Loucy (cell line): ENCODE measurements around the gene PDXK.

Experiments
- H2AFZ ChIP-seq: fragments of 200-600 bp; sonication (generic); 2 replicates; pipeline ENCODE4 v1.6.0; 2016; ENCODE audit warnings: antibody characterized with exemption, mild to moderate bottlenecking, low read length, moderate library complexity
- H3F3A ChIP-seq: fragments of 200-600 bp; 2 replicates; pipeline ENCODE4 v1.6.0; 2016; ENCODE audit warnings: antibody characterized with exemption, low read depth, mild to moderate bottlenecking
- H3K27me3 ChIP-seq: fragments of 200-600 bp; sonication (generic); 2 replicates; pipeline ENCODE4 v1.6.1; 2014; ENCODE audit warnings: low read length, mild to moderate bottlenecking; ENCODE audit not compliant: insufficient read depth, poor library complexity, severe bottlenecking
- H3K36me3 ChIP-seq: fragments of 200-600 bp; sonication (generic); 2 replicates; pipeline ENCODE4 v1.6.1; 2016; ENCODE audit warnings: low read length; ENCODE audit not compliant: insufficient read depth
- H3K4me1 ChIP-seq: fragments of 200-600 bp; sonication (generic); 2 replicates; pipeline ENCODE4 v1.5.1; 2014; ENCODE audit warnings: low read length, mild to moderate bottlenecking; ENCODE audit not compliant: insufficient read depth, poor library complexity, severe bottlenecking
- H3K4me2 ChIP-seq: fragments of 200-600 bp; sonication (generic); 2 replicates; pipeline ENCODE4 v1.6.0; 2014; ENCODE audit warnings: antibody characterized with exemption, low read length, low read depth, mild to moderate bottlenecking; ENCODE audit not compliant: poor library complexity, severe bottlenecking
- H3K4me3 ChIP-seq: fragments of 200-600 bp; sonication (generic); 2 replicates; pipeline ENCODE4 v1.5.1; 2014; ENCODE audit warnings: low read length, mild to moderate bottlenecking, mixed read lengths; ENCODE audit not compliant: poor library complexity, severe bottlenecking
- H3K79me2 ChIP-seq: fragments of 200-600 bp; sonication (generic); 2 replicates; pipeline ENCODE4 v1.6.1; 2014; ENCODE audit warnings: low read length; ENCODE audit not compliant: insufficient read depth
- H3K9ac ChIP-seq: fragments of 200-600 bp; sonication (generic); 2 replicates; pipeline ENCODE4 v1.6.0; 2014; ENCODE audit warnings: mild to moderate bottlenecking, low read depth, low read length, moderate library complexity; ENCODE audit not compliant: poor library complexity, severe bottlenecking
- H3K9me2 ChIP-seq: fragments of 200-600 bp; sonication (generic); replicated peaks from 2 replicates; pipeline ENCODE4 v1.6.1; 2016; ENCODE audit warnings: low read depth, low read length, mixed read lengths
- H3K9me3 ChIP-seq: fragments of 200-600 bp; sonication (generic); 2 replicates; pipeline ENCODE4 v1.6.1; 2014; ENCODE audit warnings: mild to moderate bottlenecking, antibody characterized with exemption, low read length, low read depth; ENCODE audit not compliant: insufficient read depth
- H4K20me1 ChIP-seq: fragments of 200-600 bp; sonication (generic); 2 replicates; pipeline ENCODE4 v1.6.0; 2014; ENCODE audit warnings: antibody characterized with exemption, low read length, mild to moderate bottlenecking; ENCODE audit not compliant: insufficient read depth, poor library complexity, severe bottlenecking
- EZH2phosphoT487 ChIP-seq: fragments of 200-600 bp; IDR thresholded peaks from 2 replicates; pipeline ENCODE4 v1.6.1; 2018; ENCODE audit warnings: antibody characterized with exemption, mild to moderate bottlenecking, moderate library complexity, borderline replicate concordance
- TF ChIP-seq, protein P1 (sequence below): fragments of 200-600 bp; sonication (generic); conservative IDR thresholded peaks from 2 replicates; pipeline ENCODE4 v1.5.1; 2014; ENCODE audit warnings: mild to moderate bottlenecking, antibody characterized with exemption, low read length

PDXK gene

DNA sequence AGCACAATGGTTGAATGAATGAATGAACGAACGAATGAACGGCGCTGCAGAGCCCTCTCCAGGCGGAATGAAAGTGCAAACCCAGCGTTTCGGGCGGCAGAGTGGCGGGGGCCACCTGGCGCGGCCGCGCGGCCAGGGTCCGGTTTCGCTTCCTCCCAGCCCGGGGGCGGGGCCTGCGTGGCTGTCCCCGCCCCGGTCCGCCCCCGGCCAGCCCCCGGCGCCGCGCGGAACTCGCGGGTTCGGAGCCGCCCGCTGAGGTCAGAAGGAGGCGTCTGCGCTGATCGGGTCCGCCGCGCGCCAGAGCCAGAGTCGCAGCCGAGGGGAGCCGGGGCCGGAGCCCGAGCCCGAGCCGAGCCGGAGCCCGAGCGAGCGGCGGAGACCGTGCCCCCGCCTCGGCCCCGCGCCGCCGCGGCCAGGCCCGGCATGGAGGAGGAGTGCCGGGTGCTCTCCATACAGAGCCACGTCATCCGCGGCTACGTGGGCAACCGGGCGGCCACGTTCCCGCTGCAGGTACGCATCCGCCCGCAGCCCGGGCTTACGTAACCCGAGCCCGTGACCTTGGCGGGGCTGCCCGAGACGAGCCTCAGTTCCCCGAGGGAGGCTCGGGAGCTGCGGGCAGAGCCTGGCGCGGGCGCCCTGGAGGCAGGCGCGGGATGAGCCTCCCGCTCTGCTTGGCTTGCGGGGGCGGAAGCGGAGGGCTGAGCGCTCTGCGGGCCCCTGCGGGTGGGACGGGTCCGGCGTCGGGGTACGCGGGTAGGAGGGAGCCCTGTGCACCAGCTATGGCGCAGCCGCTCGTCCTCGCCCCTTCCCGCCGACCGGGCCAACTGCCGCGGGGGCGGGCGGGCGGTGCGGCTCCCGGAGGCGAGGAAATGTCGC lies at the start of gene PDXK:
Gene PDXK, plus strand, starts transcription at position 258 of the 876 bp plus-strand sequence. Its CDS starts 166 bp downstream, at position 424.
- H3K4me1 ChIP-seq, result peaks cover 25% of the 10 kb centered on the region
- peak within 1 kb of the TSS; percentile 75 for H3K4me3 ChIP-seq
- peaks cover 19% of the 10 kb centered on the region for H4K20me1 ChIP-seq
- H3K9me3 ChIP-seq, result no peaks in the 10 kb centered on the region
- peak within 1 kb of the TSS; percentile 81 for H3K9ac ChIP-seq
- H3K36me3 ChIP-seq, result no peaks in the 10 kb centered on the region; the same call in 1 of the 2 replicates
- no peaks in the 10 kb centered on the region for H3K27me3 ChIP-seq
- H3K4me2 ChIP-seq, result peak within 1 kb of the TSS; percentile 97
- H3K9me2 ChIP-seq, result no peaks in the 10 kb centered on the region
- H2AFZ ChIP-seq, result peak within 1 kb of the TSS; percentile 90
- no peaks in the 10 kb centered on the region for H3F3A ChIP-seq
- H3K79me2 ChIP-seq, result peaks cover 45% of the 10 kb centered on the region
- no peak for TF ChIP-seq EZH2phosphoT487
- TF ChIP-seq, protein P1, sequence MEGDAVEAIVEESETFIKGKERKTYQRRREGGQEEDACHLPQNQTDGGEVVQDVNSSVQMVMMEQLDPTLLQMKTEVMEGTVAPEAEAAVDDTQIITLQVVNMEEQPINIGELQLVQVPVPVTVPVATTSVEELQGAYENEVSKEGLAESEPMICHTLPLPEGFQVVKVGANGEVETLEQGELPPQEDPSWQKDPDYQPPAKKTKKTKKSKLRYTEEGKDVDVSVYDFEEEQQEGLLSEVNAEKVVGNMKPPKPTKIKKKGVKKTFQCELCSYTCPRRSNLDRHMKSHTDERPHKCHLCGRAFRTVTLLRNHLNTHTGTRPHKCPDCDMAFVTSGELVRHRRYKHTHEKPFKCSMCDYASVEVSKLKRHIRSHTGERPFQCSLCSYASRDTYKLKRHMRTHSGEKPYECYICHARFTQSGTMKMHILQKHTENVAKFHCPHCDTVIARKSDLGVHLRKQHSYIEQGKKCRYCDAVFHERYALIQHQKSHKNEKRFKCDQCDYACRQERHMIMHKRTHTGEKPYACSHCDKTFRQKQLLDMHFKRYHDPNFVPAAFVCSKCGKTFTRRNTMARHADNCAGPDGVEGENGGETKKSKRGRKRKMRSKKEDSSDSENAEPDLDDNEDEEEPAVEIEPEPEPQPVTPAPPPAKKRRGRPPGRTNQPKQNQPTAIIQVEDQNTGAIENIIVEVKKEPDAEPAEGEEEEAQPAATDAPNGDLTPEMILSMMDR, result no peak

DNA sequence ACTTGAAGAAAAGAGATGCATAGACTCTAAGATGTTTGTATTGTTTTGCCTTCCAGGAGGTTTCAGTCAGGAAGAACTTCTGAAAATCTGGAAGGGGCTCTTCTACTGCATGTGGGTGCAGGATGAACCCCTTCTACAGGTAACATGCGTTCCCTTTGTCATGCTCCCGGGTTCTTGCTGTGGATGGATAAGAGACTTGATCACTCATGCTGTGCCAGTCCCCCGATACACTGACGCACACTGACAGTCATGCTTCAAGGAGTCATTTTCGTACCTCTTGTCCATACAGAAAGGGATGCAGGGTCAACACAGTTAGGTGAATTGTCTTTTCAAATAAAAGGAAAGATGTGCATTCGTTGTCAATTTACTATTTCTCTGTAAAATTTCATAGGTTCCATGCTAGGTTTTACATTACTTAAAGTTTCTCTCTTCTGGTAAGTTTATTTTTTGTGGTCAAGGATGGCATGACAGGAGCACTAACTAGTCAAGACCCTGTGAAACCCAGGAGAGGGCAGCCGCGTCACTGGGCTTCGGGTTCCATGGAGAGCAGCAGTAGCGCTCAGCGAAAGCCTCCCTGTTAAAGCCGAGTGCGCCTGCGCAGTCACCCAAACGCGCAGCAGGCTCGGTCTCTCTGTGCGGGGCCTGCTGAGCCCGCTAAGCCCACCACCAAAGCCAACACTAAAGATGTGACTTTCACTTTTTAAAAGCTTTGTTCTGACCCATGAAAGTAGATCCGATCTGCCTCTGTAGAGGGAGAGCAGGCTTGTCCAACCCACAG lies 48.9 kb upstream of the PDXK start:
- H3F3A ChIP-seq, result no peaks in the 10 kb centered on the region
- H3K4me1 ChIP-seq, result peaks cover 13% of the 10 kb centered on the region
- H3K79me2 ChIP-seq, result peaks cover 48% of the 10 kb centered on the region
- no peaks in the 10 kb centered on the region for H3K27me3 ChIP-seq
- H3K9me2 ChIP-seq, result no peaks in the 10 kb centered on the region
- H3K4me2 ChIP-seq, result no peak overlapping the region
- TF ChIP-seq, protein P1, result no peak
- TF ChIP-seq EZH2phosphoT487, result no peak
- no peaks in the 10 kb centered on the region for H3K9me3 ChIP-seq
- peaks cover 27% of the 10 kb centered on the region for H4K20me1 ChIP-seq
- no peak overlapping the region for H3K9ac ChIP-seq
- H2AFZ ChIP-seq, result no peak overlapping the region
- no peak overlapping the region for H3K4me3 ChIP-seq
- peaks cover 62% of the 10 kb centered on the region; the same call in 1 of the 2 replicates for H3K36me3 ChIP-seq

DNA sequence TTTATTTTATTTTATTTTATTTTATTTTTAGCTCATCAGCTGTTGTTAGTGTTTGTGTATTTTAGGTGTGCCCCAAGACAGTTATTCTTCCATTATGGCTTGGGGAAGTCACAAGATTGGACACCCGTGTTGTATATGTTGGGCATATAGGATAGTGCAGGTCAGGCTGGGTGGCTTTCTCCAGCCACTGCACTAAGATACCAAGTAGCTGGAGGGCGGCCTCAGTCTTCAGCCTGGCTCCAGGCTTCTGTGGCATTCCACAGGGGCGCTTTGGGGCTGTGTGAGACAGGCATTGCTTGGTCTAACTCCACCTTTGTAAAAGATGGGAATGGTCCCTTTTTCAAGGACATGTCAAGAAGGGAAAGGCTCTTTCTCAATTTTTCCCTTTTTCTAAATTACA lies 43.1 kb upstream of the PDXK start:
- Histone ChIP-seq H3K9me2 (no peaks in the 10 kb centered on the region), H3K79me2 (no peaks in the 10 kb centered on the region)
- TF ChIP-seq, protein P1, result no peak
- no peak for TF ChIP-seq EZH2phosphoT487

More for the DNA sequence above, 43.1 kb upstream of the PDXK start:
- H3K4me3 ChIP-seq, result no peak overlapping the region
- no peak overlapping the region for H2AFZ ChIP-seq
- peaks cover 3% of the 10 kb centered on the region for H4K20me1 ChIP-seq
- peaks cover 81% of the 10 kb centered on the region; the same call in 1 of the 2 replicates for H3K36me3 ChIP-seq
- H3K9me3 ChIP-seq, result no peaks in the 10 kb centered on the region
- no peak overlapping the region for H3K9ac ChIP-seq
- no peak overlapping the region for H3K4me2 ChIP-seq
- H3F3A ChIP-seq, result no peaks in the 10 kb centered on the region
- no peaks in the 10 kb centered on the region for H3K27me3 ChIP-seq
- H3K4me1 ChIP-seq, result no peaks in the 10 kb centered on the region
